SU-DHL-6 (cell line): Measurements from ENCODE around the gene HBZ.
"Not testable (repeated sequence)": the region's sequence is repeated elsewhere in the genome, so short reads cannot be mapped to it uniquely, and the experiment has no call there.

Source experiments
- H2AFZ ChIP-seq: fragments of 200-600 bp; sonication (generic); 2 replicates; pipeline ENCODE4 v1.6.1; 2014; ENCODE audit warnings: low read depth, mild to moderate bottlenecking, moderate library complexity, mixed read lengths, antibody characterized with exemption, low read length; ENCODE audit not compliant: severe bottlenecking
- H3F3A ChIP-seq: fragments of 200-600 bp; shearing (Covaris generic); 2 replicates; pipeline ENCODE4 v1.6.0; 2016; ENCODE audit warnings: antibody characterized with exemption, mild to moderate bottlenecking; ENCODE audit not compliant: insufficient read depth
- H3K27ac ChIP-seq: fragments of 200-600 bp; sonication (generic); 2 replicates; pipeline ENCODE4 v1.5.1; 2016; ENCODE audit warnings: low read depth, mild to moderate bottlenecking, low read length, moderate library complexity, mixed read lengths
- H3K27me3 ChIP-seq: fragments of 200-600 bp; sonication (generic), shearing (Covaris generic); 2 replicates; pipeline ENCODE4 v1.6.0; 2014; ENCODE audit warnings: mild to moderate bottlenecking, low read length
- H3K36me3 ChIP-seq: fragments of 200-600 bp; sonication (generic); 2 replicates; pipeline ENCODE4 v1.6.1; 2014; ENCODE audit warnings: mild to moderate bottlenecking, low read length, mixed read lengths
- H3K4me2 ChIP-seq: fragments of 300-600, 200-600 bp; shearing (Covaris generic), sonication (generic); 2 replicates; pipeline ENCODE4 v1.6.0; 2014; ENCODE audit warnings: low read length, low read depth, mild to moderate bottlenecking; ENCODE audit not compliant: poor library complexity, severe bottlenecking
- H3K4me3 ChIP-seq: fragments of 200-600 bp; sonication (generic); 2 replicates; pipeline ENCODE4 v1.5.1; 2014; ENCODE audit warnings: antibody characterized with exemption, low read length, mild to moderate bottlenecking, mixed read lengths; ENCODE audit not compliant: insufficient read depth, poor library complexity, severe bottlenecking
- H3K79me2 ChIP-seq: fragments of 200-600 bp; sonication (generic); 2 replicates; pipeline ENCODE4 v1.6.1; 2014; ENCODE audit warnings: mild to moderate bottlenecking, low read length, moderate library complexity; ENCODE audit not compliant: insufficient read depth
- H3K9ac ChIP-seq: fragments of 200-600 bp; sonication (generic); 2 replicates; pipeline ENCODE4 v1.7.0; 2014; ENCODE audit warnings: mild to moderate bottlenecking, low read length
- H3K9me2 ChIP-seq: fragments of 200-600 bp; sonication (generic); replicated peaks from 2 replicates; pipeline ENCODE4 v1.6.1; 2014; ENCODE audit warnings: low read length; ENCODE audit not compliant: insufficient read depth
- H3K9me3 ChIP-seq: fragments of 200-600 bp; sonication (generic); 2 replicates; pipeline ENCODE4 v1.6.1; 2014; ENCODE audit warnings: low read length, mixed read lengths; ENCODE audit not compliant: insufficient read depth
- H4K20me1 ChIP-seq: fragments of 200-600 bp; sonication (generic); 2 replicates; pipeline ENCODE4 v1.6.1; 2014; ENCODE audit warnings: low read depth, mild to moderate bottlenecking, antibody characterized with exemption, low read length, moderate library complexity, mixed read lengths
- CTCF ChIP-seq: fragments of 200-600 bp; sonication (generic); IDR thresholded peaks from one replicate; pipeline ENCODE4 v1.5.1; 2017; ENCODE audit warnings: antibody characterized with exemption, mild to moderate bottlenecking, low read length, moderate library complexity; ENCODE audit not compliant: insufficient read depth, poor library complexity, severe bottlenecking
- EZH2phosphoT487 ChIP-seq: fragments of 200-600 bp; sonication (generic), shearing (Covaris generic); conservative IDR thresholded peaks from 2 replicates; pipeline ENCODE4 v1.6.1; 2018; ENCODE audit warnings: mild to moderate bottlenecking, antibody characterized with exemption, low read length, moderate library complexity, mixed read lengths

Gene HBZ

GRCh38 chr16:122361-122760, 30.1 kb upstream of the HBZ start:
- no peaks in the 10 kb centered on the region for H3K9me3 ChIP-seq
- H3K27ac ChIP-seq, result no peak overlapping the region
- no peak overlapping the region for H3K9ac ChIP-seq
- H2AFZ ChIP-seq, result no peak overlapping the region
- H3K79me2 ChIP-seq, result peaks cover 15% of the 10 kb centered on the region; the same call in 1 of the 2 replicates
- H3K4me3 ChIP-seq, result no peak overlapping the region
- H3K27me3 ChIP-seq, result no peaks in the 10 kb centered on the region
- TF ChIP-seq CTCF (no peak), EZH2phosphoT487 (no peak)
- no peaks in the 10 kb centered on the region for H3K9me2 ChIP-seq
- no peaks in the 10 kb centered on the region for H4K20me1 ChIP-seq
- H3K4me2 ChIP-seq, result no peak overlapping the region
- H3F3A ChIP-seq, result peaks cover 7% of the 10 kb centered on the region
- no peaks in the 10 kb centered on the region for H3K36me3 ChIP-seq

- peaks cover 20% of the 10 kb centered on the region; the same call in 1 of the 2 replicates for H3K79me2 ChIP-seq
- not testable (repeated sequence) for H3K27me3 ChIP-seq, H3K4me3 ChIP-seq, H3K9me2 ChIP-seq, H3K36me3 ChIP-seq, H3K9ac ChIP-seq, H3F3A ChIP-seq, H2AFZ ChIP-seq, H4K20me1 ChIP-seq, H3K9me3 ChIP-seq, H3K27ac ChIP-seq, H3K4me2 ChIP-seq
Observed at GRCh38 chr16:123558-124350, 28.7 kb upstream of the HBZ start.

- no peaks in the 10 kb centered on the region for H3K27me3 ChIP-seq
- H4K20me1 ChIP-seq, result no peaks in the 10 kb centered on the region
- H3K9me3 ChIP-seq, result no peaks in the 10 kb centered on the region
- no peaks in the 10 kb centered on the region for H3K36me3 ChIP-seq
- H3K4me2 ChIP-seq, result no peak overlapping the region
- H2AFZ ChIP-seq, result no peak overlapping the region
- H3K79me2 ChIP-seq, result peaks cover 27% of the 10 kb centered on the region; the same call in 1 of the 2 replicates
- H3F3A ChIP-seq, result no peaks in the 10 kb centered on the region
- H3K4me3 ChIP-seq, result no peak overlapping the region
- no peak overlapping the region for H3K9ac ChIP-seq
- no peak overlapping the region for H3K27ac ChIP-seq
- no peak for TF ChIP-seq EZH2phosphoT487
- TF ChIP-seq CTCF, result no peak
- H3K9me2 ChIP-seq, result no peaks in the 10 kb centered on the region
Observed at GRCh38 chr16:125011-125410, 27.4 kb upstream of the HBZ start.

- H3K9me3 ChIP-seq, result no peaks in the 10 kb centered on the region
- H3K9ac ChIP-seq, result no peak overlapping the region
- H3K4me3 ChIP-seq, result no peak overlapping the region
- no peak overlapping the region for H2AFZ ChIP-seq
- TF ChIP-seq EZH2phosphoT487 (no peak), CTCF (no peak)
- H3K9me2 ChIP-seq, result no peaks in the 10 kb centered on the region
- H3F3A ChIP-seq, result peaks cover 2% of the 10 kb centered on the region; the same call in 1 of the 2 replicates
- no peak overlapping the region for H3K4me2 ChIP-seq
- no peak overlapping the region for H3K27ac ChIP-seq
- no peaks in the 10 kb centered on the region for H3K36me3 ChIP-seq
- no peaks in the 10 kb centered on the region for H3K27me3 ChIP-seq
- peaks cover 52% of the 10 kb centered on the region for H3K79me2 ChIP-seq
- no peaks in the 10 kb centered on the region for H4K20me1 ChIP-seq
Observed at GRCh38 chr16:129075-129474, 23.4 kb upstream of the HBZ start.
